IPS-NIHi11 (cell line): ENCODE measurements around the gene PDE11A.
"Not testable (repeated sequence)": the region's sequence is repeated elsewhere in the genome, so short reads cannot be mapped to it uniquely, and the experiment has no call there.

ENCODE experiments used
- DNase-seq: peaks from one replicate; pipeline ENCODE4 v3.0.0; 2012; ENCODE audit warnings: mixed read lengths, low spot score

PDE11A gene

GRCh38 chr2:178008636-178009289 lies 63.8 kb downstream of the PDE11A start:
- DNase-seq = no peak

- DNase-seq = no peak
These were observed 65.9 kb downstream of the PDE11A start for GRCh38 chr2:178006710-178007109.

GRCh38 chr2:178005756-178006155 lies 66.8 kb downstream of the PDE11A start:
- DNase-seq = no peak

GRCh38 chr2:178002038-178002437 lies 70.5 kb downstream of the PDE11A start:
- no peak for DNase-seq

GRCh38 chr2:177998996-177999395 lies 73.6 kb downstream of the PDE11A start:
- DNase-seq = no peak

GRCh38 chr2:177998006-177998405 lies 74.6 kb downstream of the PDE11A start:
- no peak for DNase-seq

GRCh38 chr2:177992992-177993391 lies 79.6 kb downstream of the PDE11A start:
- DNase-seq = no peak

- DNase-seq = no peak
These were observed 83.3 kb downstream of the PDE11A start for GRCh38 chr2:177989029-177989885.

GRCh38 chr2:177984749-177985148 lies 87.8 kb downstream of the PDE11A start:
- no peak for DNase-seq

- DNase-seq = peak; percentile 69
These were observed 89.3 kb downstream of the PDE11A start for GRCh38 chr2:177983183-177983788.

GRCh38 chr2:177972782-177973181 lies 99.8 kb downstream of the PDE11A start:
- DNase-seq = no peak

- DNase-seq = no peak
These were observed 100.5 kb downstream of the PDE11A start for GRCh38 chr2:177972123-177972522.

GRCh38 chr2:177970670-177971454 lies 101.7 kb downstream of the PDE11A start:
- no peak for DNase-seq

- no peak for DNase-seq
These were observed 107.7 kb downstream of the PDE11A start for GRCh38 chr2:177964892-177965291.

- DNase-seq = no peak
These were observed 120.4 kb downstream of the PDE11A start for GRCh38 chr2:177952151-177952550.

GRCh38 chr2:177947598-177947997 lies 125.0 kb downstream of the PDE11A start:
- not testable (repeated sequence) for DNase-seq

GRCh38 chr2:177944530-177944929 lies 128.0 kb downstream of the PDE11A start:
- not testable (repeated sequence) for DNase-seq

- no peak for DNase-seq
These were observed 129.8 kb downstream of the PDE11A start for GRCh38 chr2:177942731-177943130.

GRCh38 chr2:177939211-177939610 lies 133.4 kb downstream of the PDE11A start:
- no peak for DNase-seq

- DNase-seq = no peak
These were observed 141.7 kb downstream of the PDE11A start for GRCh38 chr2:177930916-177931315.

GRCh38 chr2:177929662-177930522 lies 142.7 kb downstream of the PDE11A start:
- DNase-seq = no peak
